Loucy (cell line): ENCODE data around the gene KRAS.
A peak's percentile ranks its signal among the peaks of the same experiment; 100 is the strongest.

Experiments used
- H2AFZ ChIP-seq: fragments of 200-600 bp; sonication (generic); 2 replicates; pipeline ENCODE4 v1.6.0; 2016; ENCODE audit warnings: antibody characterized with exemption, mild to moderate bottlenecking, low read length, moderate library complexity
- H3F3A ChIP-seq: fragments of 200-600 bp; 2 replicates; pipeline ENCODE4 v1.6.0; 2016; ENCODE audit warnings: antibody characterized with exemption, low read depth, mild to moderate bottlenecking
- H3K27me3 ChIP-seq: fragments of 200-600 bp; sonication (generic); 2 replicates; pipeline ENCODE4 v1.6.1; 2014; ENCODE audit warnings: low read length, mild to moderate bottlenecking; ENCODE audit not compliant: insufficient read depth, poor library complexity, severe bottlenecking
- H3K36me3 ChIP-seq: fragments of 200-600 bp; sonication (generic); 2 replicates; pipeline ENCODE4 v1.6.1; 2016; ENCODE audit warnings: low read length; ENCODE audit not compliant: insufficient read depth
- H3K4me1 ChIP-seq: fragments of 200-600 bp; sonication (generic); 2 replicates; pipeline ENCODE4 v1.5.1; 2014; ENCODE audit warnings: low read length, mild to moderate bottlenecking; ENCODE audit not compliant: insufficient read depth, poor library complexity, severe bottlenecking
- H3K4me2 ChIP-seq: fragments of 200-600 bp; sonication (generic); 2 replicates; pipeline ENCODE4 v1.6.0; 2014; ENCODE audit warnings: antibody characterized with exemption, low read length, low read depth, mild to moderate bottlenecking; ENCODE audit not compliant: poor library complexity, severe bottlenecking
- H3K4me3 ChIP-seq: fragments of 200-600 bp; sonication (generic); 2 replicates; pipeline ENCODE4 v1.5.1; 2014; ENCODE audit warnings: low read length, mild to moderate bottlenecking, mixed read lengths; ENCODE audit not compliant: poor library complexity, severe bottlenecking
- H3K79me2 ChIP-seq: fragments of 200-600 bp; sonication (generic); 2 replicates; pipeline ENCODE4 v1.6.1; 2014; ENCODE audit warnings: low read length; ENCODE audit not compliant: insufficient read depth
- H3K9ac ChIP-seq: fragments of 200-600 bp; sonication (generic); 2 replicates; pipeline ENCODE4 v1.6.0; 2014; ENCODE audit warnings: mild to moderate bottlenecking, low read depth, low read length, moderate library complexity; ENCODE audit not compliant: poor library complexity, severe bottlenecking
- H3K9me2 ChIP-seq: fragments of 200-600 bp; sonication (generic); replicated peaks from 2 replicates; pipeline ENCODE4 v1.6.1; 2016; ENCODE audit warnings: low read depth, low read length, mixed read lengths
- H3K9me3 ChIP-seq: fragments of 200-600 bp; sonication (generic); 2 replicates; pipeline ENCODE4 v1.6.1; 2014; ENCODE audit warnings: mild to moderate bottlenecking, antibody characterized with exemption, low read length, low read depth; ENCODE audit not compliant: insufficient read depth
- H4K20me1 ChIP-seq: fragments of 200-600 bp; sonication (generic); 2 replicates; pipeline ENCODE4 v1.6.0; 2014; ENCODE audit warnings: antibody characterized with exemption, low read length, mild to moderate bottlenecking; ENCODE audit not compliant: insufficient read depth, poor library complexity, severe bottlenecking
- EZH2phosphoT487 ChIP-seq: fragments of 200-600 bp; IDR thresholded peaks from 2 replicates; pipeline ENCODE4 v1.6.1; 2018; ENCODE audit warnings: antibody characterized with exemption, mild to moderate bottlenecking, moderate library complexity, borderline replicate concordance
- TF ChIP-seq, protein P1 (sequence below): fragments of 200-600 bp; sonication (generic); conservative IDR thresholded peaks from 2 replicates; pipeline ENCODE4 v1.5.1; 2014; ENCODE audit warnings: mild to moderate bottlenecking, antibody characterized with exemption, low read length

KRAS gene

DNA sequence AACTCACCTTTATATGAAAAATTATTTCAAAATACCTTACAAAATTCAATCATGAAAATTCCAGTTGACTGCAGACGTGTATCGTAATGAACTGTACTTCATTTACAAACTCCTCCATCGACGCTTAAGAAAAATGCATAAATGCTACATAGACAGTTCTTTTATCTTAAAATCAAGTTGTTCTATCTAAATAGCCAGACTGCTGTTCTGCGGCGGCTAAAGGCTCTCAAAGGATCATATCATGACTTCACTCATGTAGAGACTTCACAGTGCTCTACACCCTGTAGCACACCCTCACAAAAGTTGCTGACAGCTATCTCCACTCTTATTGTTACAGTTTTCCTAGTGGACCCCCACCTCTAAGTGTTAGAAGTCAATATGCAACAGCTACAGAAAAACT lies 5.2 kb downstream of the KRAS start:
- H3K4me3 ChIP-seq = peak overlapping the region; percentile 21
- peak overlapping the region; percentile 56 for H3K4me2 ChIP-seq
- peaks cover 86% of the 10 kb centered on the region for H3K79me2 ChIP-seq
- no peaks in the 10 kb centered on the region for H3F3A ChIP-seq
- H3K9ac ChIP-seq = no peak overlapping the region
- H4K20me1 ChIP-seq = peaks cover 82% of the 10 kb centered on the region
- no peaks in the 10 kb centered on the region for H3K27me3 ChIP-seq
- H3K36me3 ChIP-seq = no peaks in the 10 kb centered on the region
- H3K9me3 ChIP-seq = no peaks in the 10 kb centered on the region
- H3K4me1 ChIP-seq = peaks cover 61% of the 10 kb centered on the region
- H2AFZ ChIP-seq = no peak overlapping the region
- TF ChIP-seq EZH2phosphoT487 = no peak
- TF ChIP-seq, protein P1, sequence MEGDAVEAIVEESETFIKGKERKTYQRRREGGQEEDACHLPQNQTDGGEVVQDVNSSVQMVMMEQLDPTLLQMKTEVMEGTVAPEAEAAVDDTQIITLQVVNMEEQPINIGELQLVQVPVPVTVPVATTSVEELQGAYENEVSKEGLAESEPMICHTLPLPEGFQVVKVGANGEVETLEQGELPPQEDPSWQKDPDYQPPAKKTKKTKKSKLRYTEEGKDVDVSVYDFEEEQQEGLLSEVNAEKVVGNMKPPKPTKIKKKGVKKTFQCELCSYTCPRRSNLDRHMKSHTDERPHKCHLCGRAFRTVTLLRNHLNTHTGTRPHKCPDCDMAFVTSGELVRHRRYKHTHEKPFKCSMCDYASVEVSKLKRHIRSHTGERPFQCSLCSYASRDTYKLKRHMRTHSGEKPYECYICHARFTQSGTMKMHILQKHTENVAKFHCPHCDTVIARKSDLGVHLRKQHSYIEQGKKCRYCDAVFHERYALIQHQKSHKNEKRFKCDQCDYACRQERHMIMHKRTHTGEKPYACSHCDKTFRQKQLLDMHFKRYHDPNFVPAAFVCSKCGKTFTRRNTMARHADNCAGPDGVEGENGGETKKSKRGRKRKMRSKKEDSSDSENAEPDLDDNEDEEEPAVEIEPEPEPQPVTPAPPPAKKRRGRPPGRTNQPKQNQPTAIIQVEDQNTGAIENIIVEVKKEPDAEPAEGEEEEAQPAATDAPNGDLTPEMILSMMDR = no peak
- H3K9me2 ChIP-seq = no peaks in the 10 kb centered on the region

DNA sequence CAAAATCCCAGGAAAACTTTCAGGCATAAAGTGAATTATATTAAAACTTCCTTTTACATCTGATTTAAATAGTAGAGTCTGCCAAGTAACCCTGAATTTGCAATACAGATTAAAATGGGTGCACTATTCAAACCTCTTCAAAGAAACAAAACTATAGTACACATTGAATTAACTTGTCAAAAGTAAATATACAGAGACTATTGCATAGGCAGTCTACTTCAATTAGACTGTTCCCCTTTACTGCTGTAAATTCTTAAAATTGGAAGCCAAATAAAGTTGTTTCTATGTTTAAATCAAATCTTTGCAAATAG lies 7.1 kb downstream of the KRAS start:
- Histone ChIP-seq H3K4me2 (peak overlapping the region; percentile 56), H3K9ac (no peak overlapping the region), H3K4me1 (peaks cover 55% of the 10 kb centered on the region), H3K27me3 (no peaks in the 10 kb centered on the region), H3K4me3 (no peak overlapping the region), H4K20me1 (peaks cover 77% of the 10 kb centered on the region), H3F3A (no peaks in the 10 kb centered on the region), H3K9me2 (no peaks in the 10 kb centered on the region), H3K9me3 (no peaks in the 10 kb centered on the region), H2AFZ (no peak overlapping the region), H3K36me3 (no peaks in the 10 kb centered on the region), H3K79me2 (peaks cover 88% of the 10 kb centered on the region)
- TF ChIP-seq, protein P1 = no peak
- TF ChIP-seq EZH2phosphoT487 = no peak

DNA sequence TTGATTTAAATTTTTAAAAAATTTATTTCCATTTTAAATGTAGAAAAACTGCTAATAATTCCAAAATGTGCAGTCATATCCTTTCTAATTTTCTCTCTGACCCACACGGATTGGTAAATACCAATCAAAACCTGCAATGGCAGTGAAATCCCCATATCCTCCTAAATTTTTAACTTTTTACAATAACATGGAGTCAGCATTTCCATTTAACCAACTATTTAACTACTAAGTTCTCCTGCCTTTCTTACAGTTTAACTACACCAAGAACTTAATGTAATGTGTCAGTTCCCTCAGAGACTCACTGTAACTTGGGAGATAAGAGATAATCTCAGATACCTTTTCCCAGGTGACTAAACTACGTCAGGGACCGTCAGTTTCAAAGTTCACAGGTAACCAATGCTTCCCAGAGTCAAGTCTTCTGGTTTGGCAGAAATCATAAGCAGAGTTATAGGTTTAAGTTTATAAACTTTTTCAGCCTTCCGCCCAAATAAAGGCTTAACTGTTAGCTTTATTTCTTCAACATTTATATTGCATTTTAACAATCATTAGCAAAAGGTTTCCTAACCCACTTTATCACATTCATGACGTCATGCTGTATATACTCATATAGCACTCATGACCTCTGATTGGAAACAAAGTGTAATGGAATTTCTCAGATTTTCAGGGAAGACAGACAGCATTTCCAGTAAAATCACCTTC lies 7.6 kb downstream of the KRAS start:
- no peak overlapping the region for H2AFZ ChIP-seq
- H3K9me3 ChIP-seq = no peaks in the 10 kb centered on the region
- peaks cover 87% of the 10 kb centered on the region for H3K79me2 ChIP-seq
- H3F3A ChIP-seq = no peaks in the 10 kb centered on the region
- peaks cover 72% of the 10 kb centered on the region for H4K20me1 ChIP-seq
- no peak overlapping the region for H3K9ac ChIP-seq
- no peaks in the 10 kb centered on the region for H3K9me2 ChIP-seq
- H3K4me2 ChIP-seq = peak overlapping the region; percentile 56
- H3K4me3 ChIP-seq = no peak overlapping the region
- H3K27me3 ChIP-seq = no peaks in the 10 kb centered on the region
- H3K36me3 ChIP-seq = no peaks in the 10 kb centered on the region
- TF ChIP-seq EZH2phosphoT487 = no peak
- TF ChIP-seq, protein P1 = no peak
- H3K4me1 ChIP-seq = peaks cover 50% of the 10 kb centered on the region
